DOHH2 (cell line): ENCODE data around the gene IFNG.

ENCODE experiments used
- H3F3A ChIP-seq: fragments of 200-600 bp; sonication (generic), shearing (Covaris generic); 2 replicates; pipeline ENCODE4 v1.6.0; 2016; ENCODE audit warnings: antibody characterized with exemption, mild to moderate bottlenecking; ENCODE audit not compliant: control insufficient read depth, insufficient read depth
- H3K27ac ChIP-seq: fragments of 200-600 bp; sonication (generic); 2 replicates; pipeline ENCODE4 v1.5.1; 2014; ENCODE audit warnings: low read depth, mild to moderate bottlenecking, low read length, moderate library complexity
- H3K27me3 ChIP-seq: fragments of 200-600 bp; sonication (generic); 2 replicates; pipeline ENCODE4 v1.6.1; 2014; ENCODE audit warnings: mild to moderate bottlenecking, low read length, mixed read lengths; ENCODE audit not compliant: control insufficient read depth
- H3K36me3 ChIP-seq: fragments of 200-600 bp; sonication (generic); 2 replicates; pipeline ENCODE4 v1.6.1; 2014; ENCODE audit warnings: mild to moderate bottlenecking, low read length, moderate library complexity, mixed read lengths; ENCODE audit not compliant: control insufficient read depth
- H3K4me1 ChIP-seq: fragments of 200-600 bp; sonication (generic); 2 replicates; pipeline ENCODE4 v1.6.1; 2014; ENCODE audit warnings: mild to moderate bottlenecking, low read length, mixed read lengths; ENCODE audit not compliant: control insufficient read depth
- H3K4me2 ChIP-seq: fragments of 200-600 bp; sonication (generic); 2 replicates; pipeline ENCODE4 v1.6.0; 2014; ENCODE audit warnings: mild to moderate bottlenecking, low read length, moderate library complexity
- H3K4me3 ChIP-seq: fragments of 200-600 bp; sonication (generic); 2 replicates; pipeline ENCODE4 v1.5.1; 2014; ENCODE audit warnings: mild to moderate bottlenecking, low read length, mixed read lengths
- H3K79me2 ChIP-seq: fragments of 200-600 bp; sonication (generic); 2 replicates; pipeline ENCODE4 v1.6.1; 2014; ENCODE audit warnings: mild to moderate bottlenecking, low read length, mixed read lengths; ENCODE audit not compliant: control insufficient read depth
- H3K9me2 ChIP-seq: fragments of 200-600 bp; sonication (generic); replicated peaks from 2 replicates; pipeline ENCODE4 v1.6.1; 2014; ENCODE audit warnings: mild to moderate bottlenecking, low read length, mixed read lengths; ENCODE audit not compliant: control insufficient read depth
- H3K9me3 ChIP-seq: fragments of 200-600 bp; sonication (generic); 2 replicates; pipeline ENCODE4 v1.6.1; 2014; ENCODE audit warnings: antibody characterized with exemption, low read length, mixed read lengths; ENCODE audit not compliant: control insufficient read depth, insufficient read depth
- H4K20me1 ChIP-seq: fragments of 200-600 bp; sonication (generic); 2 replicates; pipeline ENCODE4 v1.6.0; 2014; ENCODE audit warnings: low read depth, mild to moderate bottlenecking, antibody characterized with exemption, low read length, moderate library complexity; ENCODE audit not compliant: control insufficient read depth, insufficient read depth
- EZH2phosphoT487 ChIP-seq: fragments of 200-600 bp; sonication (generic); IDR thresholded peaks from 2 replicates; pipeline ENCODE4 v1.6.1; 2017; ENCODE audit warnings: borderline replicate concordance, mild to moderate bottlenecking, antibody characterized with exemption, low read length, moderate library complexity, mixed read lengths
- TF ChIP-seq, protein P1 (sequence below): fragments of 200-600 bp; sonication (generic); IDR thresholded peaks from one replicate; pipeline ENCODE4 v1.5.1; 2014; ENCODE audit warnings: antibody characterized with exemption, mild to moderate bottlenecking, low read depth, low read length; ENCODE audit not compliant: poor library complexity, severe bottlenecking

IFNG gene

GRCh38 chr12:68173792-68174191 is 14.3 kb upstream of the IFNG start:
- no peak overlapping the region for H3K27ac ChIP-seq
- H3K9me3 ChIP-seq: no peaks in the 10 kb centered on the region
- H3K36me3 ChIP-seq: no peaks in the 10 kb centered on the region
- no peaks in the 10 kb centered on the region for H3K27me3 ChIP-seq
- H3K9me2 ChIP-seq: no peaks in the 10 kb centered on the region
- H3K79me2 ChIP-seq: no peaks in the 10 kb centered on the region
- peaks cover 6% of the 10 kb centered on the region; the same call in 1 of the 2 replicates for H3F3A ChIP-seq
- TF ChIP-seq, protein P1, sequence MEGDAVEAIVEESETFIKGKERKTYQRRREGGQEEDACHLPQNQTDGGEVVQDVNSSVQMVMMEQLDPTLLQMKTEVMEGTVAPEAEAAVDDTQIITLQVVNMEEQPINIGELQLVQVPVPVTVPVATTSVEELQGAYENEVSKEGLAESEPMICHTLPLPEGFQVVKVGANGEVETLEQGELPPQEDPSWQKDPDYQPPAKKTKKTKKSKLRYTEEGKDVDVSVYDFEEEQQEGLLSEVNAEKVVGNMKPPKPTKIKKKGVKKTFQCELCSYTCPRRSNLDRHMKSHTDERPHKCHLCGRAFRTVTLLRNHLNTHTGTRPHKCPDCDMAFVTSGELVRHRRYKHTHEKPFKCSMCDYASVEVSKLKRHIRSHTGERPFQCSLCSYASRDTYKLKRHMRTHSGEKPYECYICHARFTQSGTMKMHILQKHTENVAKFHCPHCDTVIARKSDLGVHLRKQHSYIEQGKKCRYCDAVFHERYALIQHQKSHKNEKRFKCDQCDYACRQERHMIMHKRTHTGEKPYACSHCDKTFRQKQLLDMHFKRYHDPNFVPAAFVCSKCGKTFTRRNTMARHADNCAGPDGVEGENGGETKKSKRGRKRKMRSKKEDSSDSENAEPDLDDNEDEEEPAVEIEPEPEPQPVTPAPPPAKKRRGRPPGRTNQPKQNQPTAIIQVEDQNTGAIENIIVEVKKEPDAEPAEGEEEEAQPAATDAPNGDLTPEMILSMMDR: no peak
- no peak for TF ChIP-seq EZH2phosphoT487
- H4K20me1 ChIP-seq: no peaks in the 10 kb centered on the region
- H3K4me2 ChIP-seq: no peak overlapping the region
- no peak overlapping the region for H3K4me3 ChIP-seq
- H3K4me1 ChIP-seq: peaks cover 18% of the 10 kb centered on the region

DNA sequence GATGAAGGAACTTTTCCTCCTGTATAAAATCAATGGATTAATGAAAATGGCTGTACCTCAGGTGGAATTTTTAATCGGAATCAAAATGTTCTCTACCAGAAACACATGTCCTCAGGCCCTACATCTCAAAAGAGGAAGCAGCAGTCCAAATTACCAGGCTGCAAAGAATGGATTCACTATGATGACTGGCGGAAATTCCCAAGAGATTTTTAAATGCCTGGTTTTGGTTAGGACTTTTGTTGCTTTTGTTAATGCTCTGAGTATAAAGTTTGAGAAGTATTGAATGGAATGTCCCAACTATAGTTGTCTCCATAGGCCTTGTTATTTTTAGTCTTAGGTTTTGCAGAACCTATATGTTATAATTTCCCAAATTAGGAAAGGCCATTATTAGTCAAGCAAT is 11.2 kb upstream of the IFNG start:
- Histone ChIP-seq H3K79me2 (no peaks in the 10 kb centered on the region), H3K27ac (no peak overlapping the region), H3K9me3 (no peaks in the 10 kb centered on the region), H3K9me2 (no peaks in the 10 kb centered on the region), H3K4me3 (no peak overlapping the region), H3K4me2 (no peak overlapping the region), H3K27me3 (no peaks in the 10 kb centered on the region), H3F3A (no peaks in the 10 kb centered on the region; the same call in 1 of the 2 replicates), H3K36me3 (no peaks in the 10 kb centered on the region), H3K4me1 (peaks cover 8% of the 10 kb centered on the region), H4K20me1 (no peaks in the 10 kb centered on the region)
- TF ChIP-seq, protein P1: no peak
- TF ChIP-seq EZH2phosphoT487: no peak

DNA sequence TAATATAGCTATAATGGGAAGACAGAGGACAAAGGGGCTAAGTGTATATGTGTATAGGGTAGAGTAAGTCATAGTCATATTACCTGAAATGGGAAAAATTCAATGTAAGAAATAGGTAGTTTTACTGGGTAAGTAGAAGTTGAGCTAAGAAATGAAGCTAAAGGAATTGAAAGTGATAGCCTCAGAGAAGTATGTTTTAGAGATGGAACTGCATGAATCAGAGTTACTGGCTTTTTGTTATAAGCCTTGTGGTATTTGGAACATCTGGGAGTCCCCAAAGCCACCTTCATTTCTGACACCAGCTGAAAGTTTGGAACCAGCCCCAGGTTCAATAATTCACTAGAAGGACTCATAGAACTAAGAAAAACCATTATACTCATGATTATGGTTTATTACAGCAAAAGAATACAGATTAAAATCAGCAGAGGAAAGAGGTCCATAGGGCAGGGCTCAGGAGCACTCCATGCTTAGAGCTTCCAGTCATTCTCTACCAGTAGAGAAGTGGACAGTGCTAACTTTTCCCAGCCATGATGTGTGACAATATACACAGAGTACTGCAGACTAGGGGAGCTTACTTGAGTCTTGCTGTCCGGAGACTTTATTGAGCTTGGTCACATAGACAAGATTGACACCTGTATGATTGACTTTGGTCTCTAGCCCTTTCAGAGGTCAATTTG is 9.8 kb upstream of the IFNG start:
- Histone ChIP-seq H3K36me3 (no peaks in the 10 kb centered on the region), H3K4me2 (no peak overlapping the region), H3K27me3 (no peaks in the 10 kb centered on the region), H4K20me1 (no peaks in the 10 kb centered on the region), H3K9me3 (no peaks in the 10 kb centered on the region), H3K9me2 (no peaks in the 10 kb centered on the region), H3K79me2 (no peaks in the 10 kb centered on the region), H3F3A (no peaks in the 10 kb centered on the region), H3K27ac (no peak overlapping the region), H3K4me1 (peaks cover 2% of the 10 kb centered on the region; the same call in 1 of the 2 replicates), H3K4me3 (no peak overlapping the region)
- TF ChIP-seq, protein P1: no peak
- TF ChIP-seq EZH2phosphoT487: no peak
